ENCODE data around the gene CABP7. TPM values are rescaled to one million over a fixed set of nuclear protein-coding genes. Genes with fewer than 3 reads are reported as not detected.

Gene CABP7
- total and polyA plus RNA-seq, 9 donors = 0.09 to 0.40 (median 0.15) TPM

Other genes starting within 250 kb of the CABP7 start
- 0.58 TPM for gene NEFH, start 239.8 kb upstream of the CABP7 start, total RNA-seq
- 1 to 10 TPM in 7 of 8 donors, under 1 TPM in 1; 0.14 to 5.1 (median 3.2) TPM for gene NEFH, start 239.8 kb upstream of the CABP7 start, polyA plus RNA-seq (ENCODE audit: insufficient read depth in 1 of 8, insufficient read length in 8 of 8, low replicate concordance in 1 of 8)
- 28.4 TPM for gene THOC5, start 166.2 kb upstream of the CABP7 start, total RNA-seq
- gene THOC5, start 166.2 kb upstream of the CABP7 start, polyA plus RNA-seq (ENCODE audit: insufficient read depth in 1 of 8, insufficient read length in 8 of 8, low replicate concordance in 1 of 8) = 10 to 100 TPM; 18.9 to 25.8 (median 21.6) TPM
- gene NIPSNAP1, start 138.9 kb upstream of the CABP7 start, total RNA-seq = 35.8 TPM
- 10 to 100 TPM; 24.3 to 38.8 (median 32.2) TPM for gene NIPSNAP1, start 138.9 kb upstream of the CABP7 start, polyA plus RNA-seq (ENCODE audit: insufficient read depth in 1 of 8, insufficient read length in 8 of 8, low replicate concordance in 1 of 8)
- gene NF2, start 116.4 kb upstream of the CABP7 start, total RNA-seq = 30.1 TPM
- 10 to 100 TPM; 16.9 to 20.5 (median 19.5) TPM for gene NF2, start 116.4 kb upstream of the CABP7 start, polyA plus RNA-seq (ENCODE audit: insufficient read depth in 1 of 8, insufficient read length in 8 of 8, low replicate concordance in 1 of 8)
- gene ZMAT5, start 47.0 kb downstream of the CABP7 start, total RNA-seq = 23.5 TPM
- 10 to 100 TPM; 15.4 to 21.1 (median 18.1) TPM for gene ZMAT5, start 47.0 kb downstream of the CABP7 start, polyA plus RNA-seq (ENCODE audit: insufficient read depth in 1 of 8, insufficient read length in 8 of 8, low replicate concordance in 1 of 8)
- 185 TPM for gene UQCR10, start 47.4 kb downstream of the CABP7 start, total RNA-seq
- gene UQCR10, start 47.4 kb downstream of the CABP7 start, polyA plus RNA-seq (ENCODE audit: insufficient read depth in 1 of 8, insufficient read length in 8 of 8, low replicate concordance in 1 of 8) = 100 to 1,000 TPM in 7 of 8 donors, 10 to 100 TPM in 1; 96.1 to 141 (median 126) TPM
- 23.1 TPM for gene ASCC2, start 118.3 kb downstream of the CABP7 start, total RNA-seq
- 10 to 100 TPM; 29.0 to 38.1 (median 34.6) TPM for gene ASCC2, start 118.3 kb downstream of the CABP7 start, polyA plus RNA-seq (ENCODE audit: insufficient read depth in 1 of 8, insufficient read length in 8 of 8, low replicate concordance in 1 of 8)
- 27.0 TPM for gene MTMR3, start 163.2 kb downstream of the CABP7 start, total RNA-seq
- gene MTMR3, start 163.2 kb downstream of the CABP7 start, polyA plus RNA-seq (ENCODE audit: insufficient read depth in 1 of 8, insufficient read length in 8 of 8, low replicate concordance in 1 of 8) = 10 to 100 TPM; 23.6 to 29.1 (median 25.2) TPM